Measurements from ENCODE around the gene UPF3A. TPM values are rescaled to one million over a fixed set of nuclear protein-coding genes. Genes with fewer than 3 reads are reported as not detected.

UPF3A gene
- total and polyA plus RNA-seq, 10 of the 15 experiments (the other 5 are each of a cell fraction or from before 2014, with no cell fraction given), result 18.6 to 61.5 (median 43.3) TPM

- TF ChIP-seq ZBTB11 (CRISPR knock-in tag; IDR thresholded peaks at IDR 0.05) (no peak), HSF1 (IDR thresholded peaks at IDR 0.05; ENCODE audit: low read depth, low read length) (no peak), EGR1 (IDR thresholded peaks at IDR 0.05; ENCODE audit: borderline replicate concordance in 1 of 2, low read depth in 2 of 2, low read length in 2 of 2) (no peak), ATF3 (IDR thresholded peaks at IDR 0.05; ENCODE audit: borderline replicate concordance, extremely low read depth, low read depth, low read length) (no peak), PAX5 (IDR thresholded peaks at IDR 0.05; ENCODE audit: borderline replicate concordance, low read depth, low read length) (no peak), POLR2AphosphoS5 (IDR thresholded peaks at IDR 0.05; ENCODE audit: low read length) (no peak), ATF2 (IDR thresholded peaks at IDR 0.05; ENCODE audit: low read length) (no peak), IRF4 (IDR thresholded peaks at IDR 0.05; ENCODE audit: low read depth, low read length) (no peak)
Measured at GRCh38 chr13:114311387-114311786, 30.0 kb downstream of the UPF3A start (continued).

All from GM12878 (cell line).